IMR-90 (cell line): ENCODE measurements around the gene PCDH12. TPM values are rescaled to one million over a fixed set of nuclear protein-coding genes. Genes with fewer than 3 reads are reported as not detected.

ENCODE experiments used
- ATAC-seq: fragments of 200-7000 bp; cut with Tn5 transposase; 2 replicates; pipeline ENCODE4 v1.9.1; 2020; ENCODE audit warnings: low read depth, mild to moderate bottlenecking, moderate library complexity
- BruUV-seq: library from RNA; stranded (reverse); fragments of 400-500 nt; replicated peaks from 2 replicates; lab custom pipeline; 2021; lab: Mats Ljungman, UMichigan
- CTCF ChIA-PET: fragments of 300-600 bp; formaldehyde crosslinking; extraction: SDS; loops from one replicate; lab custom pipeline; 2021; ENCODE audit warnings: antibody characterized with exemption; lab: Yijun Ruan, JAX
- POLR2A ChIA-PET: fragments of 300-600 bp; sonication (Branson Sonifier 250); formaldehyde crosslinking; loops from one replicate; lab custom pipeline; 2022; ENCODE audit warnings: antibody characterized with exemption; ENCODE audit not compliant: unreplicated experiment; lab: Charles Lee
- DNase-seq: peaks from one replicate; pipeline ENCODE4 v3.0.0; 2013
- H2AFZ ChIP-seq: replicated peaks from 2 replicates; pipeline ENCODE3; 2013; ENCODE audit warnings: low read length, mild to moderate bottlenecking; ENCODE audit not compliant: poor library complexity
- H2AK5ac ChIP-seq: 2 replicates; pipeline ENCODE4 v1.6.1; 2013; ENCODE audit warnings: low read depth, low read length, inconsistent platforms
- H2AK9ac ChIP-seq: replicated peaks from 2 replicates; pipeline ENCODE3; 2013; ENCODE audit warnings: mild to moderate bottlenecking, low read depth, low read length, moderate library complexity; ENCODE audit not compliant: poor library complexity
- H2BK120ac ChIP-seq: 2 replicates; pipeline ENCODE4 v1.6.1; 2013; ENCODE audit warnings: low read depth, low read length, inconsistent platforms
- H2BK15ac ChIP-seq: 3 replicates; pipeline ENCODE4 v1.6.1; 2013; ENCODE audit warnings: low read depth, low read length, inconsistent platforms
- H2BK20ac ChIP-seq: 2 replicates; pipeline ENCODE4 v1.6.1; 2013; ENCODE audit warnings: low read depth, mild to moderate bottlenecking, inconsistent platforms, low read length, moderate library complexity
- H2BK5ac ChIP-seq: 2 replicates; pipeline ENCODE4 v1.6.1; 2013; ENCODE audit warnings: mild to moderate bottlenecking, low read depth, low read length, inconsistent platforms; ENCODE audit not compliant: poor library complexity, severe bottlenecking
- H3K14ac ChIP-seq: replicated peaks from 2 replicates; pipeline ENCODE4 v1.6.1; 2013; ENCODE audit warnings: low read depth, low read length, inconsistent platforms
- H3K18ac ChIP-seq: 2 replicates; pipeline ENCODE4 v1.6.1; 2013; ENCODE audit warnings: low read depth, low read length, control low read depth
- H3K23ac ChIP-seq: 2 replicates; pipeline ENCODE4 v1.6.1; 2013; ENCODE audit warnings: low read depth, low read length, inconsistent platforms
- H3K27ac ChIP-seq: 2 replicates; pipeline ENCODE4 v1.5.1; 2013; ENCODE audit warnings: mild to moderate bottlenecking, control low read depth, low read length; ENCODE audit not compliant: insufficient read depth
- H3K27me3 ChIP-seq: 2 replicates; pipeline ENCODE4 v1.6.1; 2013; ENCODE audit warnings: low read length; ENCODE audit not compliant: control insufficient read depth, insufficient read depth
- H3K36me3 ChIP-seq: 2 replicates; pipeline ENCODE4 v1.6.1; 2013; ENCODE audit warnings: low read length, mixed read lengths; ENCODE audit not compliant: control insufficient read depth, insufficient read depth
- H3K4ac ChIP-seq: 2 replicates; pipeline ENCODE4 v1.6.1; 2013; ENCODE audit warnings: low read depth, low read length, inconsistent platforms
- H3K4me1 ChIP-seq: 2 replicates; pipeline ENCODE4 v1.6.1; 2013; ENCODE audit warnings: low read length, mixed read lengths; ENCODE audit not compliant: control insufficient read depth, insufficient read depth
- H3K4me2 ChIP-seq: 2 replicates; pipeline ENCODE4 v1.6.1; 2013; ENCODE audit warnings: low read depth, mild to moderate bottlenecking, control low read depth, low read length, moderate library complexity
- H3K4me3 ChIP-seq: 2 replicates; pipeline ENCODE4 v1.5.1; 2013; ENCODE audit warnings: low read depth, mild to moderate bottlenecking, control low read depth, low read length, moderate library complexity; ENCODE audit not compliant: insufficient read depth
- H3K56ac ChIP-seq: 2 replicates; pipeline ENCODE4 v1.6.1; 2013; ENCODE audit warnings: low read length, inconsistent platforms; ENCODE audit not compliant: insufficient read depth; ENCODE audit errors: extremely low read depth
- H3K79me1 ChIP-seq, 2 experiments: 2 replicates each; pipeline ENCODE4 v1.6.1; 2013; ENCODE audit warnings: low read length in 2 of 2, inconsistent platforms in 1 of 2, low read depth in 1 of 2
- H3K9ac ChIP-seq: 2 replicates; pipeline ENCODE4 v1.6.1; 2013; ENCODE audit warnings: low read depth, low read length, control low read depth
- H3K9me1 ChIP-seq: 2 replicates; pipeline ENCODE4 v1.6.1; 2013; ENCODE audit warnings: low read length, inconsistent platforms; ENCODE audit not compliant: insufficient read depth
- H3K9me3 ChIP-seq: 2 replicates; pipeline ENCODE4 v1.6.1; 2013; ENCODE audit warnings: low read length; ENCODE audit not compliant: control insufficient read depth, insufficient read depth
- H4K20me1 ChIP-seq: 2 replicates; pipeline ENCODE4 v1.6.1; 2013; ENCODE audit warnings: low read length, inconsistent platforms; ENCODE audit not compliant: insufficient read depth
- H4K5ac ChIP-seq: 2 replicates; pipeline ENCODE4 v1.6.1; 2013; ENCODE audit warnings: mild to moderate bottlenecking, low read depth, low read length, control low read depth
- H4K8ac ChIP-seq, 2 experiments: 2 replicates each; pipeline ENCODE4 v1.6.1; 2013; ENCODE audit warnings: low read depth in 2 of 2, low read length in 2 of 2, control low read depth in 1 of 2, inconsistent platforms in 1 of 2
- H4K91ac ChIP-seq: 2 replicates; pipeline ENCODE4 v1.6.1; 2013; ENCODE audit warnings: low read depth, low read length, inconsistent platforms; ENCODE audit not compliant: insufficient read depth
- BHLHE40 ChIP-seq: fragments of 150-350 bp; IDR thresholded peaks from 2 replicates; pipeline ENCODE4 v1.6.1; 2016; ENCODE audit warnings: mild to moderate bottlenecking, low read depth, low read length
- CHD1 ChIP-seq: IDR thresholded peaks from 2 replicates; pipeline ENCODE4 v1.6.1; 2012; ENCODE audit warnings: low read depth, low read length, improper control_type of control experiment
- ELK1 ChIP-seq: fragments of 150-350 bp; IDR thresholded peaks from 2 replicates; pipeline ENCODE4 v1.6.1; 2016; ENCODE audit warnings: low read depth, mild to moderate bottlenecking, low read length, moderate library complexity, borderline replicate concordance
- FOS ChIP-seq: fragments of 150-350 bp; IDR thresholded peaks from 2 replicates; pipeline ENCODE4 v1.6.1; 2016; ENCODE audit warnings: low read depth, low read length
- MAZ ChIP-seq: IDR thresholded peaks from 2 replicates; pipeline ENCODE4 v1.6.1; 2012; ENCODE audit warnings: low read depth, mild to moderate bottlenecking, low read length, improper control_type of control experiment, moderate library complexity, borderline replicate concordance
- MXI1 ChIP-seq: IDR thresholded peaks from 2 replicates; pipeline ENCODE4 v1.6.1; 2012; ENCODE audit warnings: low read depth, mild to moderate bottlenecking, low read length, moderate library complexity, borderline replicate concordance
- NFE2L2 ChIP-seq: fragments of 150-350 bp; IDR thresholded peaks from 2 replicates; pipeline ENCODE4 v1.6.1; 2016; ENCODE audit warnings: low read depth, mild to moderate bottlenecking, low read length
- POLR2A ChIP-seq: IDR thresholded peaks from 2 replicates; pipeline ENCODE4 v1.6.1; 2012; ENCODE audit warnings: mild to moderate bottlenecking, low read depth, low read length
- RAD21 ChIP-seq: IDR thresholded peaks from 2 replicates; pipeline ENCODE4 v1.6.1; 2012; ENCODE audit warnings: low read length, improper control_type of control experiment
- RFX5 ChIP-seq: IDR thresholded peaks from 2 replicates; pipeline ENCODE4 v1.8.0; 2012; ENCODE audit warnings: low read depth, mild to moderate bottlenecking, low read length, moderate library complexity
- WGBS, 2 experiments: methylation state at CpG; one replicate each; pipeline versions ENCODE4 v1.1.5 to v1.1.7; 2013; ENCODE audit warnings: missing lambda C conversion rate in 2 of 2; ENCODE audit not compliant: insufficient read length in 1 of 2; ENCODE audit errors: extremely low coverage in 2 of 2; 5-methylcytosine and 5-hydroxymethylcytosine counted together
- dilution Hi-C: fragments of 300-500 bp; cut with HindIII; formaldehyde crosslinking; loops from one replicate; pipeline ENCODE4 v1.14.3; 2018; ENCODE audit warnings: low sequenced_read_pairs; ENCODE audit not compliant: unreplicated experiment
- in situ Hi-C: fragments of 300-500 bp; cut with MboI; formaldehyde crosslinking; loops from 3 replicates; pipeline ENCODE4 v1.14.3; 2019; ENCODE audit warnings: low sequenced_read_pairs, inconsistent platforms, mixed read lengths
- intact Hi-C: fragments of 100-400 bp; cut with micrococcal nuclease; formaldehyde crosslinking; loops from 2 replicates; pipeline ENCODE4 v1.10.0; 2022
- polyA plus RNA-seq, 3 experiments: library from polyadenylated mRNA; depleted of rRNA; stranded (reverse); fragments of >200 nt; gene quantifications; 2 replicates each; pipeline ENCODE4 v1.2.3, GENCODE V29; 2012; ENCODE audit warnings: low replicate concordance in 1 of 3
- total RNA-seq: library from RNA; depleted of rRNA; stranded (reverse); fragments of >200 nt; gene quantifications from 2 replicates; pipeline ENCODE4 v1.2.3, GENCODE V29; 2012
- TF ChIP-seq, protein P1 (sequence below): fragments of 150-350 bp; IDR thresholded peaks from 2 replicates; pipeline ENCODE4 v1.6.1; 2017; ENCODE audit warnings: mild to moderate bottlenecking, antibody characterized with exemption, low read length, low read depth
- TF ChIP-seq, protein P2 (sequence below): conservative IDR thresholded peaks from 2 replicates; pipeline ENCODE4 v1.5.1; 2012; ENCODE audit warnings: mild to moderate bottlenecking, low read depth, low read length, improper control_type of control experiment

PCDH12 gene
- total and polyA plus RNA-seq, 2 of the 4 experiments (the other 2 are of a cell fraction): 0.02 to 0.18 TPM

DNA sequence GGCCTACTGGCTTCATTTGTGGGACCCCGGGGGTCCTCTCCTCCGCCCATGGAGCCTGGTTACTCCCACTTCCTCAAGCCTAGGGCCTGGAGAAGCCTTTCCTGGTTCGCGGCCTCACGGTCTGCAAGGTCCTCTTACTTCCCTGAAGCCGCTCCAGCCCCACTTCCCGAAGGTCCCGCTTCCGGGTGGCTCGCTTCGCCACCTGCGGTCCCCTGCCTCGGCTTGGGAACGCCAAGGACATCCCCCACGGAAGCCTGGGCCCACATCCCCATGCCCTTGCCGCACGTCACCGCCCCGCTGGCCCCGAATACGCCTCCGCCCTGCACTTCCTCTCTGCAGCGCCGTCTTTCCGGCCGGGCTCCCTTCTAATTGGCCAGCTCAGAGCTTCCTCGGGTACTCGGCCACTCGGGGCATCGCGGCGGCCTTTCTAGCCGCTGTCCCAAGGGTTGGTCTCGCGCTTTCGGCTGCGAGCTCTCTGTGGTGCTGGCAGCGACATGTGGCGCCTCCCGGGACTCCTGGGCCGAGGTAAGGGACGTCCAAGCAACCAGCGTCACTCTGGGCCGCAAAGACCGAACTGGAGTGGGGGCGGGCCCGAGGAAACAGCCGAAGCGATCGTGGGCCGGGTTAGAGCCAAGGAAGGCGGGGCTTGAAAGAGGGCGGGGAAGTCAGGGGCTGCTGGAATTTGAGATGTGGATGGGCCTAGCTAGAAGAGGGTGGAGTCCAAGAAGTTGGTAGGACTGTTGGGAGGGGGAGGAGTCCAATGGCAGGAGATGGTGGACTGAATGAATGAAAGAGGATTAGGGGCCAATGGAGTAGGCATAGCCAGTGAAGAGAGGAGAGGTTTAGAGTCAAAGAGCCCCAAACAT, 34.3 kb downstream of the PCDH12 start, which contains the start of gene DELE1:
DELE1 (plus strand) TSS at position 424 of the 866 bp plus-strand sequence; CDS start at position 495, 71 bp downstream.
- H2AK9ac ChIP-seq: peak within 1 kb of the TSS; percentile 96
- BruUV-seq: no TSS peak
- ATAC-seq: peak; percentile 98
- in situ Hi-C loops (no loop called here), intact Hi-C loops (no loop called here), dilution Hi-C loops (no loop called here)
- no peaks in the 10 kb centered on the region for H3K9me3 ChIP-seq
- H3K79me1 ChIP-seq: peaks cover 29 to 30% of the 10 kb centered on the region in 2 experiments
- H2AK5ac ChIP-seq: peak within 1 kb of the TSS; percentile 83
- peak within 1 kb of the TSS; percentile 65 for H3K56ac ChIP-seq
- peak within 1 kb of the TSS; percentile 77 for H4K91ac ChIP-seq
- peaks cover 5% of the 10 kb centered on the region for H3K4me1 ChIP-seq
- peaks cover 19% of the 10 kb centered on the region for H3K36me3 ChIP-seq
- H2BK5ac ChIP-seq: peak within 1 kb of the TSS; percentile 96
- peak within 1 kb of the TSS; percentile 99 for H2AFZ ChIP-seq
- peak within 1 kb of the TSS; percentile 95 for H4K5ac ChIP-seq
- TF ChIP-seq ELK1: no peak
- peak; percentile 52; the same call in 1 of the 2 replicates for TF ChIP-seq MAZ
- TF ChIP-seq, protein P1, sequence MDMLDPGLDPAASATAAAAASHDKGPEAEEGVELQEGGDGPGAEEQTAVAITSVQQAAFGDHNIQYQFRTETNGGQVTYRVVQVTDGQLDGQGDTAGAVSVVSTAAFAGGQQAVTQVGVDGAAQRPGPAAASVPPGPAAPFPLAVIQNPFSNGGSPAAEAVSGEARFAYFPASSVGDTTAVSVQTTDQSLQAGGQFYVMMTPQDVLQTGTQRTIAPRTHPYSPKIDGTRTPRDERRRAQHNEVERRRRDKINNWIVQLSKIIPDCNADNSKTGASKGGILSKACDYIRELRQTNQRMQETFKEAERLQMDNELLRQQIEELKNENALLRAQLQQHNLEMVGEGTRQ: no peak
- no peak for TF ChIP-seq RFX5
- TF ChIP-seq, protein P2, sequence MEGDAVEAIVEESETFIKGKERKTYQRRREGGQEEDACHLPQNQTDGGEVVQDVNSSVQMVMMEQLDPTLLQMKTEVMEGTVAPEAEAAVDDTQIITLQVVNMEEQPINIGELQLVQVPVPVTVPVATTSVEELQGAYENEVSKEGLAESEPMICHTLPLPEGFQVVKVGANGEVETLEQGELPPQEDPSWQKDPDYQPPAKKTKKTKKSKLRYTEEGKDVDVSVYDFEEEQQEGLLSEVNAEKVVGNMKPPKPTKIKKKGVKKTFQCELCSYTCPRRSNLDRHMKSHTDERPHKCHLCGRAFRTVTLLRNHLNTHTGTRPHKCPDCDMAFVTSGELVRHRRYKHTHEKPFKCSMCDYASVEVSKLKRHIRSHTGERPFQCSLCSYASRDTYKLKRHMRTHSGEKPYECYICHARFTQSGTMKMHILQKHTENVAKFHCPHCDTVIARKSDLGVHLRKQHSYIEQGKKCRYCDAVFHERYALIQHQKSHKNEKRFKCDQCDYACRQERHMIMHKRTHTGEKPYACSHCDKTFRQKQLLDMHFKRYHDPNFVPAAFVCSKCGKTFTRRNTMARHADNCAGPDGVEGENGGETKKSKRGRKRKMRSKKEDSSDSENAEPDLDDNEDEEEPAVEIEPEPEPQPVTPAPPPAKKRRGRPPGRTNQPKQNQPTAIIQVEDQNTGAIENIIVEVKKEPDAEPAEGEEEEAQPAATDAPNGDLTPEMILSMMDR: 0 out of 2 replicates have a peak, but pooled peaks have one; percentile 0
- TF ChIP-seq POLR2A: peak; percentile 92
- no peak for TF ChIP-seq NFE2L2
- no peak for TF ChIP-seq CHD1
- no peak for TF ChIP-seq FOS
- 0 out of 2 replicates have a peak, but pooled peaks have one; percentile 23 for TF ChIP-seq MXI1
- no peak for TF ChIP-seq RAD21
- TF ChIP-seq BHLHE40: no peak
- peak within 1 kb of the TSS; percentile 93 for H3K18ac ChIP-seq
- H3K4ac ChIP-seq: peak within 1 kb of the TSS; percentile 86
- H2BK120ac ChIP-seq: peak within 1 kb of the TSS; percentile 74
- H3K9ac ChIP-seq: peak within 1 kb of the TSS; percentile 98
- H3K4me2 ChIP-seq: peak within 1 kb of the TSS; percentile 99
- peak within 1 kb of the TSS; percentile 93 for H3K14ac ChIP-seq
- CTCF ChIA-PET: interaction anchor here (1.0 to 2.6 kb wide), 2 partner anchors 34 to 37 kb away, joined by 3 to 7 read pairs; partner anchors contain the start of gene PCDH12
- WGBS, 2 experiments: 1% methylated on average over 29 of the region's 53 CpGs; no CpG with 5 or more reads in 1 of the 2 experiments
- no peak within 1 kb of the TSS; the same call in 2 of the 3 replicates for H2BK15ac ChIP-seq
- H3K23ac ChIP-seq: peak within 1 kb of the TSS; percentile 40; the same call in 1 of the 2 replicates
- peak within 1 kb of the TSS; percentile 98 to 99 for H4K8ac ChIP-seq
- no peaks in the 10 kb centered on the region for H3K27me3 ChIP-seq
- peak within 1 kb of the TSS; percentile 99 for H3K27ac ChIP-seq
- no peaks in the 10 kb centered on the region for H4K20me1 ChIP-seq
- H3K9me1 ChIP-seq: peaks cover 3% of the 10 kb centered on the region; the same call in 1 of the 2 replicates
- POLR2A ChIA-PET: interaction anchor here (0.5 to 0.6 kb wide), 2 partner anchors 14 to 1577 kb away, joined by 3 to 4 read pairs; partner anchors contain the start of gene HBEGF
- peak; percentile 91 for DNase-seq
- H3K4me3 ChIP-seq: peak within 1 kb of the TSS; percentile 80
- no peak within 1 kb of the TSS for H2BK20ac ChIP-seq
